Common myeloid progenitor, CD34-positive (primary cell): ENCODE measurements around the gene FBXO2.
A peak's percentile ranks its signal among the peaks of the same experiment; 100 is the strongest.

Experiments
- CTCF ChIA-PET: fragments of 350-600 bp; sonication (Branson Sonifier 250); formaldehyde crosslinking; loops from one replicate; lab custom pipeline; 2021; ENCODE audit warnings: antibody characterized with exemption; lab: Charles Lee
- POLR2A ChIA-PET: fragments of 350-600 bp; sonication (Branson Sonifier 250); formaldehyde crosslinking; loops from one replicate; lab custom pipeline; 2021; ENCODE audit warnings: antibody characterized with exemption; lab: Charles Lee
- DNase-seq, 3 donors: peaks; one replicate each; pipeline versions ENCODE4 v3.0.0 to v3.0.0-alpha.2; 2013
- H3K27ac ChIP-seq, 2 experiments: 1 replicate in 1 of 2; 2 replicates in 1 of 2; pipeline ENCODE4 v1.7.0; 2013; ENCODE audit warnings: inconsistent platforms in 2 of 2, low read length in 2 of 2, mild to moderate bottlenecking in 2 of 2, low read depth in 1 of 2, moderate library complexity in 1 of 2; ENCODE audit not compliant: severe bottlenecking in 2 of 2, insufficient read depth in 1 of 2, poor library complexity in 1 of 2
- H3K27me3 ChIP-seq, 5 experiments: replicated peaks in 2 of 5; 1 replicate in 3 of 5; 2 replicates in 2 of 5; pipeline versions ENCODE4 v1.6.1 to v1.7.0; 2013; ENCODE audit warnings: low read length in 4 of 5, mild to moderate bottlenecking in 2 of 5, moderate library complexity in 2 of 5, inconsistent platforms in 1 of 5; ENCODE audit not compliant: insufficient read depth in 5 of 5, control insufficient read depth in 4 of 5
- H3K36me3 ChIP-seq, 4 experiments: 1 replicate in 2 of 4; 2 replicates in 2 of 4; pipeline versions ENCODE4 v1.6.1 to v1.7.0; 2013; ENCODE audit warnings: low read length in 3 of 4, control low read depth in 1 of 4, mild to moderate bottlenecking in 1 of 4; ENCODE audit not compliant: control insufficient read depth in 4 of 4, insufficient read depth in 4 of 4
- H3K4me1 ChIP-seq, 4 experiments: 1 replicate in 3 of 4; 2 replicates in 1 of 4; pipeline versions ENCODE4 v1.6.1 to v1.7.1; 2013; ENCODE audit warnings: low read length in 3 of 4, mild to moderate bottlenecking in 3 of 4, control low read depth in 1 of 4, inconsistent platforms in 1 of 4, moderate library complexity in 1 of 4; ENCODE audit not compliant: control insufficient read depth in 4 of 4, insufficient read depth in 4 of 4; ENCODE audit errors: control extremely low read depth in 1 of 4
- H3K4me3 ChIP-seq, 7 experiments: 1 replicate in 4 of 7; 2 replicates in 3 of 7; pipeline versions ENCODE4 v1.5.1 to v1.7.0; 2013; ENCODE audit warnings: mild to moderate bottlenecking in 7 of 7, low read length in 6 of 7, moderate library complexity in 6 of 7, inconsistent platforms in 2 of 7, low read depth in 2 of 7, control low read depth in 1 of 7; ENCODE audit not compliant: insufficient read depth in 4 of 7, control insufficient read depth in 1 of 7; ENCODE audit errors: extremely low read depth in 1 of 7
- H3K9me3 ChIP-seq, 5 experiments: 1 replicate in 4 of 5; 2 replicates in 1 of 5; pipeline versions ENCODE4 v1.6.1 to v1.7.1; 2013; ENCODE audit warnings: low read length in 4 of 5, mild to moderate bottlenecking in 2 of 5, inconsistent platforms in 1 of 5, low read depth in 1 of 5, moderate library complexity in 1 of 5; ENCODE audit not compliant: control insufficient read depth in 4 of 5, insufficient read depth in 2 of 5; ENCODE audit errors: control extremely low read depth in 1 of 5
- WGBS: methylation state at CpG from one replicate; pipeline ENCODE4 v1.1.5; 2013; ENCODE audit not compliant: insufficient coverage; 5-methylcytosine and 5-hydroxymethylcytosine counted together

FBXO2 gene

GRCh38 chr1:11682287-11682771 is 28.1 kb upstream of the FBXO2 start:
- DNase-seq, result no peak
- POLR2A ChIA-PET, result no interaction called here
- no peaks in the 10 kb centered on the region for H3K9me3 ChIP-seq
- CTCF ChIA-PET, result interaction anchor here (0.9 to 3.0 kb wide), 11 partner anchors 8 to 121 kb away, joined by 3 to 12 read pairs (median 5); partner anchors contain the start of gene FBXO6
- 64% methylated on average over 6 of the region's 7 CpGs for WGBS
- H3K4me3 ChIP-seq, result peak overlapping the region in 2 of 7 experiments; percentile 81 to 91
- H3K4me1 ChIP-seq, result peaks cover 3 to 22% (median 17%) of the 10 kb centered on the region in 4 experiments
- peaks cover 0 to 8% (median 0%) of the 10 kb centered on the region in 5 experiments for H3K27me3 ChIP-seq
- peaks cover 0 to 2% (median 0%) of the 10 kb centered on the region in 4 experiments for H3K36me3 ChIP-seq
- no peak overlapping the region for H3K27ac ChIP-seq

- under 1% methylated on average over 70 of the region's 71 CpGs for WGBS
- POLR2A ChIA-PET, result interaction anchor here (0.7 kb wide), 1 partner anchor 117 kb away, joined by 3 read pairs; no protein-coding TSS in a partner anchor
- Histone ChIP-seq H3K9me3 (no peaks in the 10 kb centered on the region), H3K4me3 (peak within 1 kb of the TSS; percentile 49 to 92 (median 87)), H3K27me3 (peaks cover 0 to 6% (median 0%) of the 10 kb centered on the region in 5 experiments), H3K27ac (peak within 1 kb of the TSS in 1 of 2 experiments; percentile 71), H3K36me3 (peaks cover 0 to 10% (median 7%) of the 10 kb centered on the region in 4 experiments), H3K4me1 (peaks cover 3 to 22% (median 17%) of the 10 kb centered on the region in 4 experiments)
- CTCF ChIA-PET, result interaction anchor here (1.0 to 3.0 kb wide), 10 partner anchors 9 to 122 kb away, joined by 3 to 12 read pairs (median 4); partner anchors contain the start of gene FBXO6
- DNase-seq, result peak; percentile 78 to 90 (median 88)
Measured at GRCh38 chr1:11681071-11681771, 27.0 kb upstream of the FBXO2 start, which contains the start of gene MAD2L2. Gene MAD2L2, minus strand, starts transcription at chr1:11681148. Its CDS starts 547 bp downstream, at chr1:11680601.

GRCh38 chr1:11680270-11681070 is 26.2 kb upstream of the FBXO2 start:
- ChIA-PET CTCF (interaction anchor here (1.0 to 1.5 kb wide), 4 partner anchors 27 to 40 kb away, joined by 3 to 4 read pairs (median 3); no protein-coding TSS in a partner anchor), POLR2A (no interaction called here)
- Histone ChIP-seq H3K4me3 (peak overlapping the region; percentile 49 to 92 (median 87)), H3K36me3 (peaks cover 3 to 17% (median 12%) of the 10 kb centered on the region in 4 experiments), H3K9me3 (no peaks in the 10 kb centered on the region), H3K27ac (peak overlapping the region in 1 of 2 experiments; percentile 71), H3K27me3 (peaks cover 0 to 2% (median 0%) of the 10 kb centered on the region in 5 experiments), H3K4me1 (peaks cover 3 to 22% (median 17%) of the 10 kb centered on the region in 4 experiments)
- no peak for DNase-seq
- 13% methylated on average over 48 of the region's 65 CpGs for WGBS

GRCh38 chr1:11678442-11678841 is 24.2 kb upstream of the FBXO2 start:
- H3K27ac ChIP-seq, result no peak overlapping the region
- no peak for DNase-seq
- no peak overlapping the region for H3K4me3 ChIP-seq
- H3K4me1 ChIP-seq, result peaks cover 3 to 22% (median 17%) of the 10 kb centered on the region in 4 experiments
- 100% methylated on average over 2 of the region's 2 CpGs for WGBS
- peaks cover 5 to 33% (median 21%) of the 10 kb centered on the region in 4 experiments for H3K36me3 ChIP-seq
- ChIA-PET POLR2A (no interaction called here), CTCF (interaction anchor here (0.6 to 4.0 kb wide), 3 partner anchors 14 to 47 kb away, joined by 3 to 15 read pairs (median 3); partner anchors contain the start of gene FBXO6)
- H3K9me3 ChIP-seq, result no peaks in the 10 kb centered on the region
- H3K27me3 ChIP-seq, result no peaks in the 10 kb centered on the region

- Histone ChIP-seq H3K9me3 (no peaks in the 10 kb centered on the region), H3K4me1 (peaks cover 0 to 13% (median 10%) of the 10 kb centered on the region in 4 experiments), H3K36me3 (peaks cover 5 to 49% (median 30%) of the 10 kb centered on the region in 4 experiments), H3K4me3 (no peak overlapping the region), H3K27ac (no peak overlapping the region), H3K27me3 (no peaks in the 10 kb centered on the region)
- ChIA-PET CTCF (interaction anchor here (0.7 to 4.0 kb wide), 5 partner anchors 12 to 779 kb away, joined by 3 to 15 read pairs (median 5); partner anchors contain the start of gene FBXO6), POLR2A (no interaction called here)
- 96% methylated on average over 5 of the region's 10 CpGs for whole genome bisulfite sequencing
- no peak for DNase-seq
Measured at GRCh38 chr1:11676386-11677103, 22.3 kb upstream of the FBXO2 start.

- H3K27me3 ChIP-seq, result no peaks in the 10 kb centered on the region
- H3K27ac ChIP-seq, result no peak overlapping the region
- H3K4me3 ChIP-seq, result no peak overlapping the region
- H3K36me3 ChIP-seq, result peaks cover 5 to 59% (median 33%) of the 10 kb centered on the region in 4 experiments
- H3K9me3 ChIP-seq, result no peaks in the 10 kb centered on the region
- DNase-seq, result no peak
- ChIA-PET POLR2A (no interaction called here), CTCF (interaction anchor here (1.2 to 4.0 kb wide), 3 partner anchors 11 to 74 kb away, joined by 3 to 15 read pairs (median 5); partner anchors contain the start of gene FBXO6)
- peaks cover 0 to 6% (median 4%) of the 10 kb centered on the region in 4 experiments for H3K4me1 ChIP-seq
- WGBS, result 94% methylated on average over 8 of the region's 10 CpGs
Measured at GRCh38 chr1:11675325-11675724, 21.1 kb upstream of the FBXO2 start.
